ENCODE results near the gene SETD9.

SETD9 gene, protein sequence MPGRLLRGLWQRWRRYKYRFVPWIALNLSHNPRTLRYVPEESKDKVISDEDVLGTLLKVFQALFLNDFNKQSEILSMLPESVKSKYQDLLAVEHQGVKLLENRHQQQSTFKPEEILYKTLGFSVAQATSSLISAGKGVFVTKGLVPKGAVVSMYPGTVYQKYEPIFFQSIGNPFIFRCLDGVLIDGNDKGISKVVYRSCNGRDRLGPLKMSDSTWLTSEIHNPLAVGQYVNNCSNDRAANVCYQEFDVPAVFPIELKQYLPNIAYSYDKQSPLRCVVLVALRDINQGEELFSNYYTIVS

DNA sequence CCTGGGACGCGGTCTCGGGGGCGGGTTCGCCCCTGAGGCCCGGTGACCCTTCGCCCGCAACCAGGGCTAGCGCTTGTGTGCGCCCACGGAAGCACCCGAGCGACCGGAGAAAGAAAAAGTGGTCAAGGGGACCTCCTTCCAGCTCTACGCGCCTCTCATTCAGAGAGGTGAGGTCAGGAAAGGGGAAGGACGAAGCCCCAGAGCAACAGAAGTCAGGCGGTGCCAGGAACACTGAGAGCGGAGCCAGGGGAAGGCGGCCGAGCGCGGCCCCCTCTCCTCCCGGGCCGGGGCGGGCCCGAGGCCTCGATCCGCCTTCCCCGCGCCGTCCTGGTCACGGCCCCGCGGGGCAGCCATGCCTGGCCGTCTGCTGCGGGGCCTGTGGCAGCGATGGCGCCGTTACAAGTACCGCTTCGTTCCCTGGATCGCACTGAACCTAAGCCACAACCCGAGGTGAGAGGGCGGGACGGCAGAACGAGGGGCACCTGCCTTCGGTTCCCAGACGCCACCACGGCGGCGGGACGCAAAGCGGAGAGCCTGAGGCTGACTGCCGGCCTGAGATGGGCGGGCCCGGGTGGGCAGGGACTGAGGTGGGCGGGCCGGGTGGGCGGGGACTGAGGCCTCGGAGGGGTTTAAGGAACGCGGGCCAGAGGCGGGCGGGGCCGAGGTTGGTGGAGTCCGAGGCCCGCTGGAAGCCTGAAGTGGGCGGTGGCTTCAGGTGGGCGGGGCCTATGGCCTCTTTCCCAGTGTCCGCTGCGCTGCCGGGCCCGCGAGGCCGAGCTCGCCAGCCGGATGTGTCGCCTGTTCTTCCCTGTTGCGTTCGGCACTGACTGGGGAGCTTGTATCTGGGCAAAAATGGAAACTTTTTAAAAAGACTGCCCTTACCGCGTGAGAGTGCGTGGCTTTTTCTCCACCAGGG lies at the start of gene SETD9:
Gene SETD9, plus strand, starts transcription at position 303 of the 916 bp plus-strand sequence. Its CDS starts 50 bp downstream, at position 353.
- peak; percentile 99 for DNase-seq

DNA sequence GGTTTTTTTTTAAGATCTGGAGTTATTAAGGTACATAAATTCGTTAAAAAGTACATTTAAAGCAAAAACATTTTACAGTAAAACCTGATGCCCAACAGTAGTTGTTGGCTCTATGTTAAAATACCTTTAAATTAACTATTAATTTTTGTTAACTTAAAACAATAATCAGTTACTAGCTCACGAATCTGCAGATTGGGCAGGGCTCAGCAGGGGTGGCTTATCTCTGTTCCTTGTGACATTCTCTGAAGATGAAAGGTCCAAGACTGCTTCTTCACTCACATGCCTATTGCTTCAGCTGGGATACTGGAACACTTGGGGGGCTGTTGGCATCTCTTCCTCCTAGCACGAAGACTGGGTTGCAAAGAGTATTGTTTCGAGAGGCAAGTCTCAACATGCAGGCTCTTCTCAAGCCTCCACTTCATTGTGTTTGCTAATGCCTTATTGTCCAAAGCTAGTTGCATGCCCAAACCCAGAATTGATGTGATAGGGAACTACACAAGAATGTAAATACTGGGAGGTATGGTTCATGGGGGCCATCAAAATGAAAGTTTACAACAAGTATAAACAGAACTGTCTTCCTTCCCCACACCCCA lies 47.4 kb upstream of the SETD9 start:
- DNase-seq, result no peak

DNA sequence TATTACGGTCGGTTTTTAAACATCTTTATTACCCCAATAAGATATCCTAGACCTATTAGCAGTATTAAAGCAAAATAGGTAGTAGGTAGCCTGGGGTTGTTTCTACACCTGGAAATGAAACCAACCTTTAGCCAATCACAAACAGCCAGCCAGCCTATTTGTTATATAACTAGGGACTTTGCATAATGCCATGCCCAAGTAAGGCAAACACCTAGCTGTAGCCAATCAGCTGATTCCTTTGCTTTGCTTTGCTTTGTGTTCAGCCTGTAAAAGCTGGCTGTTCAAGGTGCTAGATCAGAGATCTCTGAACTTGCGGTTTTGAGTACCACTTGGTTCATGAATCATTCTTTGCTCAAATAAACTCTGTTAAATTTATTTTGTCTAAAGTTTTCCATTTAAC lies 46.5 kb upstream of the SETD9 start:
- DNase-seq, result no peak

DNA sequence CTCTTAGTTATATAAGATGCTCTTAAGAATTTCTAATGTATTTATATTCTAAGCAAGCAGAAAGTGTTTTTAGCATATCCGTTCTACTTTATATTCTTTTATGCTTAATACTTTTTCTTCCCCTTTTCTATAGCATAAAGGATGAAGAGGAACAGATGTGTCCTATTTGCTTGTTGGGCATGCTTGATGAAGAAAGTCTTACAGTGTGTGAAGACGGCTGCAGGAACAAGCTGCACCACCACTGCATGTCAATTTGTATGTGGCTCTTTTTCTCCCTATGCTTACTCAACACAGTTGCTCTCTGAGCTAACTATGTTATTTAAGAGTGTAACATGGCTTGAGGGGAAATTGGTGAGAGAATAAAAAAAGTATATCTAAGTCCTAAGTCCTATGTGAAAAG lies 37.6 kb upstream of the SETD9 start:
- peak; percentile 22 for DNase-seq

DNA sequence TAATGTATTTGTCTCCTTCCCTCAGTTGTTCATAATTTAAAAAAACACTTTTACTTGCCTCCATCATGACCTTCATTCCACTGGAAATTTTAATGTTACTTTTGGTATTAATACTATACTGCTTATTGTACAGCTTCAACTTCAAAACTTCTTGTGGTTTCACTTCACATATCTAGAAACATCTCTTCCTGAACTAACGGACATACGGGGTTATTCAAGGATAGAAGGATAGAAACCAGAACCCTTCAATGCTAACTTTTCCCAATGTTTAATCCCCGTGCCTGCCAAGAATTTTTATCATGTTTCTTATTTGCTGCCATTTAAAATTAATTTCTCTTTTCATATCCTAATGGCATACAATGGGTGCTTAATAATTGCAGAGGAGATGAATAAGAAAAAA lies 36.3 kb upstream of the SETD9 start:
- DNase-seq, result no peak

DNA sequence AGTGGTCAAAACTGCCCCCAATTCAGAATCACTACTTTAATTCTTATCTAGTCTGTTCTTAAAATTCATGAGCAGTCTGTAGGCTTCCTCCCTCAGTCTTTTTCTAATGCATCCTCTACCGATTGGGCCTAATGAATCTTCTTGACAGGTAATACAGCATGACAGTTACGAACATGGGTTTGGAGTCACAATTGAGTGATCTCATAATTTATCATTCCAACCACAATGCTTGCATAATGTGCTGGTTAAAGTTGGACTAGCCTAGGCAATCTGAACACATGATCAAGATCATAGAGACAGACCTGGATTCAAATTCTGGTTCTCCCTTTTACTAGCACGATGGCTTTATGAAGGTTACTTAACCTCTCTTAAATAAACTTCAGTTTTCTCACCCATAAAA lies 33.1 kb upstream of the SETD9 start:
- DNase-seq, result peak; percentile 48

DNA sequence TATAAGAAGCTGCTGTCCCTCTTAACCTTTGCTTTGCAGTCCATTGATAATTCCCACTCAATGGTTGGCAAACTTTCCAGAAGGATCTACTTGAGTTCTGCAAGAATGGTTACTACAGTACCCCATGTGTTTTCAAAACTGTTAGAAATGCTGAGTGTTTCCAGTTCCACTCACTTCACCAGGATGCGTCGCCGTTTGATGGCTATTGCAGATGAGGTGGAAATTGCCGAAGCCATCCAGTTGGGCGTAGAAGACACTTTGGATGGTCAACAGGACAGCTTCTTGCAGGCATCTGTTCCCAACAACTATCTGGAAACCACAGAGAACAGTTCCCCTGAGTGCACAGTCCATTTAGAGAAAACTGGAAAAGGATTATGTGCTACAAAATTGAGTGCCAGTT lies 27.8 kb upstream of the SETD9 start:
- no peak for DNase-seq

DNA sequence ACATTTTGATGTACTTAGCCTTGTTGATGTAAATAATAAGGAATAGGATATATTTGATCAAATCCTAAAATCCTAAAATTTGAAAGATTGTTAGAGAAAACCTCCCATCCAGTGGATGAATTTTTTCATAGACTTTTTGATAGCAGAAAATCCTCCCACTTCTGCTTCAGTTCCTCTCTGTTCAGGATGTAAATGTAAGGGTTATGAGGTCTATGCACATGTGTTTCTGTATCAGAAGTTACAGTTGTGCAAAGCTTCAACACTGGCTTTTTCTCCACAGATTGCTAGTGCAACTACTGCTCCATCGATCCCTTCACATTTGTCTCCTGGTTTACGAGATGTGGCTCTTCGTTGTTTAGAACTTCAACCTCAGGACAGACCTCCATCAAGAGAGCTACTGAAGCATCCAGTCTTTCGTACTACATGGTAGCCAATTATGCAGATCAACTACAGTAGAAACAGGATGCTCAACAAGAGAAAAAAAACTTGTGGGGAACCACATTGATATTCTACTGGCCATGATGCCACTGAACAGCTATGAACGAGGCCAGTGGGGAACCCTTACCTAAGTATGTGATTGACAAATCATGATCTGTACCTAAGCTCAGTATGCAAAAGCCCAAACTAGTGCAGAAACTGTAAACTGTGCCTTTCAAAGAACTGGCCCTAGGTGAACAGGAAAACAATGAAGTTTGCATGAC lies 16.0 kb upstream of the SETD9 start:
- DNase-seq, result no peak

DNA sequence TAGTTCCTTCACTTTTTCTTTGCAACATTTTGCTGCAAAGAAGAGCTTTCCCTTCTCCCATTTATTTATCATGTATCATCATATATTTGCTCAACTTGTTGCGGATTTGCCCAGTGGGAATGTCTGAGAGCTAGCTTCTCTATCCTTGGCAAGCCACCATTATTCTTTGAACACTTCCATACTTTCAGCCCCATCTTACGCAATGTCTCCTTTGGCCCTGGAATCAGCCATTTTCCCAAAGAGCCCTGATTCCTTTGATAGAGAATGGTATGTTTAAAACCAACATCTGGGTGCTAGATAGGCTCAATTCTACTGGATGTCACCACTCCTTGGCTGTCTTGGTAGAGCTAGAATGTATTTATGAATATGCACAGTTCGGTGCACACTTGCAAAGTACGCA lies 12.6 kb upstream of the SETD9 start:
- no peak for DNase-seq

DNA sequence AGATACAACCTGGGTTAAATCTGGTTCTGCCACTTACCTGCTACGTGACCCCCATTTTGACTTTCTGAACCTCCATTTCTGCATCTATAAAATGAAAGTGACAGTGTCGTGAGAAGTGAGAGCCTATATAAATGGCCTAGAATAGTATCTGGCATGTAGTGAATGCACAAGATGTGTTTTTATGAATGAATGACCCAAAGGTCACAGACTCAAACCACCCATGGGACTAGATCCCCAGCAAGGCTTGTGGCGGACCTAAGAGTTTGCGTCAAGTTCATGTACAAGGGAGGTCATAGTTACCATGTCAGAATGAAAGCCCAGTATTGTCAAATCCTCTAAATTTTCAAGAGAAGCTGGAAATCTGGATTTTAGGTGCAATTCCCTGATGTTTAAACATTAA lies 11.2 kb upstream of the SETD9 start:
- DNase-seq, result no peak

DNA sequence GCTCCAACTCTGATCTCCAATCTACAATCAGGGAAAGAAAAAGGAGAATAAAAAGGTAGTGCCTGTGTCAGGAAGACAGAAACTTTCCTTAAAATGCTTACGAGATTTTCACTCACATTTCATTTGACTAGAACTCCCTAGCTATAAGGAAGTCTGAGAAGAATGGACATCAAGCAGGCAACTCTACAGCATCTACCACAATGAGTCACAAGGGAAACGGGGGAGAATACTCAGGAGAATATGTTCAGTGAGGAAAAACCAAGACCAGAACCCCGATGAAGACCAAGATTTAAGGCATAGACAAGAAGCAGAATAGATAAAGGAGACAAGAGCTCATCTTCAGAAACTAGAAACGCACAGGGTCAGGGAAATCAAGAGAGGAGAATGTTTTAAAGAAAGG lies 9.0 kb upstream of the SETD9 start:
- no peak for DNase-seq

DNA sequence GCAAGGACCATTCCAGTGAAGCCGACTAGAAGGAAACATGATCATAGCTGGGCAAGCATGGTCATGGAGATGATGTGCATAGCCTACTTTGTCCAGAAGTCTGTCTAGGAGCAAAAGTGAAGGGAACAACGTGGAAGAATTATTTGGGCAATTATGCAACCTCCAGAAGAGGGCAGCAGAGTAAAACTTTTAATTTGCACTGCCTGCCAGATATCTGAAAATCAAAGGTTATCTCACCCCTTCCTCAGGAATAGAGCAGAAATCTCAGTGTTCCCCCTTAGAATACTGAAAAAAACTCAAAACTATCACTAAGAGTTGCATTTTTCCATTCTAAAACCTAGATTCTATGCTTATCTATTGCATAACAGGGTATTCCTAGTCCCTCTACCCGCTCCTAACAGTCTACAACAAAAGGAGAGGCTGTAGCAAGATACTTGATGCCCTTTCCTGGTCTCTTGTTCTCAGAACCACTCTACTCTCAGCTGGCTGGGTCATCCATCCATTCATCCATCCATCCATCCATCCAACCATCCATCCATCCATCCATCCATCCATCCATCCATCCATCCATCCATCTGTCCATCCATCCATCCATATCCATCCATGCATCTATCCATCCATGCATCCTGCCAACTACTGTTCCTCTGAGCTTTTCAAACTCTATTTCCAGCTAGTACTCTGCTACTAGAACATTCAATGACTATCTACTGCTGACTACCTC lies 8.4 kb upstream of the SETD9 start:
- peak; percentile 72 for DNase-seq

DNA sequence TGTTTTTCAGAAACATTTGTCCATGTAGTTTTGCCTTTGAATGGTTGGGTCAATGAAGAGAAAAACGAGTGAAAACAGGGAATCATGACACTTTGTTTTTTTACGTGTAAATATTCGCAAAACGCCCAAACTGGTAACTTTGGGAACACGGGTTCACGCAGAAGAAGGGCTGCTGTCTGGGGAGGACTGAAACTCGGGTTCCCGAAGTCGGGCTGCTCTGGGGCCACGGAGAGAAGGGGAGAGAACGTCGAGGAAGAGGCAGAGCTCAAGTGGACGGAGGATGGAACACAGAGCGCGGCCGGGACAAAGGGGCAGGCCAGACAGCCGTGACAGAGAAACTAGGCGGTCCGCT lies 478 bp upstream of the SETD9 start:
- no peak for DNase-seq

DNA sequence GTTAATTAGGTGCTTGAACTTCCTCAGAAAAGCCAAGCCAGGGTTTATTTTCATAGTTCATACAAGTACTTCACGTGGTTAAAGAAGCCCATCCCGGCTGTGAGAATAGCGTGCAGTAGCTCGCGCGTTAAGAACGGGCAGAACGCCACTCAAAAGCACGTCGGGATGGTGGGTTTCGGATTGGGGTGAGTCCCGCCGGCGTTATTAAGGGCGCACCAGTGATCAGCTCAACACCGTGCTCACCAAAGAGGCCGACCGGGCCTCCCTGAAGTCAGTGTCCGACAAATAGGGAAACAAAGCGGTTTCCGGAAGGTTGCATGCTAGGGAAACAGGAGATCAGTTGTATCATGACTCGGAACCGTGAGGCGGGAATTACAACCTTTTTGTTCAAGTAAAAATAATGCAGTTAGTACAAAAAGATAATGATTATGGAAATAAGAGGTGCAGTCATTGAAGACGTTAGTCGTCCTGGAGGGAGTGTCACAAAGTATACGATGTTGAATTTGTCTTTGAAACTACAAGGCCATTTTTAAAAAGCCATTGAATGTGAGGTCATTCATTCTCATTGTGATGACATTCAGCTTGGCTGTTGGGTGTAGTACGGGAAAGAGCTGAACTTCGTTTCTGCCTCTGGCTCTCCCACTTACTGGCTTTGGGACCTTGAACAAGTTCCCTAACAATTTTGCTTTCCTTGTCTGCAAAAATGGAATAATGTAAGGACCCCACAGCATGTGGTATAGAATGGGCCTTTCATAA lies 992 bp downstream of the SETD9 start:
- DNase-seq, result peak; percentile 65

DNA sequence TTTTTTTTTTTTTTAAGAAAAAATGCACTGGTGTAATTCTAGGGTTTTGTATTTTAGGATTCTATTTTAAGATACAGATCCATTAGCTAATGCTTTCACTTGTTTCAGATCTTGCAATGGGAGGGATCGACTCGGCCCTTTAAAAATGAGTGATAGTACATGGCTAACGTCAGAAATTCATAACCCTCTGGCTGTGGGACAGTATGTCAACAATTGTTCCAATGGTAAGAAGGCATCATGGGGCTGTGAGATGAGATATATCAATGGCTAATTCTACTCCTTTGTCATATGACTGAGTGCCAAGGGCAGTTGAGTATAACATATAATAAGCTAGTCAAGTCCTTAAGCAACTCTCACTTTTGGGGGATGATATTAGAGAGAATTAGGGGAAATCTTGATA lies 4.4 kb downstream of the SETD9 start:
- no peak for DNase-seq

DNA sequence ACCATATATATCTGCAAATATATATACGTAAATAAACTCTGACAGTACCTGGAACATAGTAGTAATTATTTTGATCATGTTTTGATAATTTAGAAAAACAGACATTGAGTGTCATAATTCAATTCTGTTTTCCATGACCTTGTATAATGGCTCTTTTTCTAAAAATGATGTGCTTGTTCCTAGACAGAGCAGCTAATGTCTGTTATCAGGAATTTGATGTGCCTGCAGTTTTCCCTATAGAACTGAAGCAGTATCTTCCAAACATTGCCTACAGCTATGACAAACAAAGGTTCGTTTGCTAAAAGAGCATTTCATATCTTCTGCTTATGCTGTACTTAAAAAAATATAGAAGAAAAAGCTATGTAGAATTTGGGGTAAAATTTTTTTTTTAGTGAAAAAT lies 5.3 kb downstream of the SETD9 start:
- no peak for DNase-seq

DNA sequence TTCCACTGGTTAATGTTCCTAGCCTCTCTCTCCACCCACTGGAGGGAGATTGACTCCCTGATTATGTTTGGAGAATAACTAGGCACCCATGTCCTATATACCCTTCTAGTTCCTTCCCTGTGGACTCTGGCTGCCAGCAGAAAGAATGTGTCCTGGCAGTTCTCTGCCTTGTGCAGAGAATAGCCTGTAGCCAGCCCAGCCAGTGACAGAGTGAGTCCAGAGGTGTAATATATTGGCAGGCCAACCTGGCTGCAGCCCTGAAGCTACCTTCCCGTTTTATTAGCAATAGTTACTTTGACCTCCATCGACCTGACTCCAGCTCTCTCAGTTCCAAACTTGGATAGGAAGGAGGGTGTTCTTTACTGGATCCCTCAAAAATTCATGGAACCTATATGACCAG lies 8.1 kb downstream of the SETD9 start:
- DNase-seq, result no peak

DNA sequence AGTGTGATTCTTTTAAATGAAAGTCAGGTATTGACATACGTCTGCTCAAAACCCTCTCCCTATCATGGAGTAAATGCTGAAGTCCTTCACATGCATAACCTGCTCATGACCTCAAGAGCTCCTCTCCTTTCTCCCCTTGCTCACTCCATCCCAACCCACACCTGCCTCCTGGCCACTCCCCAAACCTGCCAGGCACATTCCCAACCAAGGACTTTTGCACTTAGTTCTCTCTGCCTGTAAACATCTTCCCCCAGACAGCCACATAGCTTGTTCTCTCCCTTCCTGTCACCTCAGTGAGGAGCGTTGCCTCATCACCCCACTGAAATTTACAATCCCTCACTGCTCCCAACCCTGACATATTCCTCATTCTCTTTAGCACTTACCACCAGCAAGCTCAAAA lies 8.7 kb downstream of the SETD9 start:
- no peak for DNase-seq

DNA sequence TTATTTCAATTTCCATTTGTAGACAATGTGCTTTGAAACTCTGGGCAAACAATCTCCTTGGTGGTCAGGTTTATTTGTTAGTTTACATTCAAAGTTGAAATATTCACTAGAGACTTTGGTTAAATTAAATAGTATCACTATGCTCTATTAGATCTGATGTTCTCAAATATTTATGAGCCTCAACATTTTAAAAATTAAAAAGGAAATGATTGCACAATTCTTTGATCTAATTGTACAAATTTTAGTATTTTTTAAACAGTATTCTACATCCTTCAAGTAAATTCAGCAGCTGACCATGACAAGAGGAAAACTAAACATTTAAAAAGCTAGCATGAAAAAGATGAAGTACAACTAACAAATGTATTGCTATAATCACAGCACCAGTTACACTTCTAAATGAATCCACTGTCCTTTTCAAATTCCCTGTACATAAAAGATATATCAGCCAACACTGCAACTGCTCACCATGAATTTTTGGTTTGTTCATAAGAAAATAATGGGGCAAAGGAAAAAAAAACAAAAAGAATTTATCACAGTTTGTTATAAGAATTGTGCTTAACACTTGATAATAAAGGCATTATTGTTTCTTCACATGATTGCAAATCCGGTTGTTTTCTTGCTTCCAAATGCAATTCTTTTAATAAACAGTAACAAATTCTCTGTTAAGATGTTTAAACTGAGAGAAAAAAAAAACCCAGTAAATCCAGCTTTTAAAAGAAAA lies 10.7 kb downstream of the SETD9 start:
- no peak for DNase-seq

DNA sequence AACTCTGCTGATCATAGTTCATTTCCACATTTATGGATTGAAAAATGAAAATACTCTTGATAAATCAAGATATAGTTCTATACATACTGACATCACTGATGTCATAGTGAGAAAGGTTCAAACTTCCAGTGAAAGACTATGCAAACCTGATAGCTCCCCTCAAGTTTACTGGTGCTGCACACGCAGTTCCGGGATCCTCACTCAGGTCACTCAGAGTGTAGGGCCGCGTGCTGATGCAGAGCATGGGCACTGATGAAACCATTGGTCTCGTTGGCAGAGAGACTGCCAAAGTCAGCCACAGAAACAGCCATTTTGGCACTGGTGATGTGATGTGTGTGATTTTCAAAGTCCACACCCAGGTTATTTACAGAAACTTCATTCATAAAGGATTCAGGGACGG lies 13.5 kb downstream of the SETD9 start:
- no peak for DNase-seq

DNA sequence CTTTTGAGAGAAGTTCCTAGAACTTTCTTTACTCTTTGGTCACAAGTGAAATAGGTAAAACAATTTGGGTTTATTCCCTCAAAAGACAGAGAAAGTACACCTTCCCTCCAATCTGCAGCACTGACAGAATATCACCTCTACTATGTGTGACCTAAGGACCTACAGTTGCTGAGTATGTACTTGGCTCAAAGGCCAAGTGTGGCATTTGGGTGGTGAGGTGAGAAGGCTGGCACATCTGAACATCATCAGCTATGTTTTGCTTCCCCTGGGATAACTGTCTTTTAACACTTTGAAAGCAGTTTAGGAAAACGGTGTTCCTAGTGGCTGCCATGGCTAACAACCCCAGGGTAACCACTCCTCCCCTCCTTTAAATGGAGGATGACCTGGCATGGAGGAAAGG lies 24.9 kb downstream of the SETD9 start:
- no peak for DNase-seq

Data from hematopoietic multipotent progenitor cell treated with erythropoietin and hydrocortisone succinate and interleukin-3 and kit ligand, for 6 days (in vitro differentiated cells).